HG02973 (cell line): Measurements from ENCODE around the gene ASTN2.
"Not testable (repeated sequence)": the region's sequence is repeated elsewhere in the genome, so short reads cannot be mapped to it uniquely, and the experiment has no call there.

Experiments used
- ATAC-seq: cut with Tn5 transposase; IDR thresholded peaks from one replicate; pipeline ENCODE4 v1.9.1; 2021; ENCODE audit warnings: moderate library complexity; ENCODE audit not compliant: unreplicated experiment

ASTN2 gene

DNA sequence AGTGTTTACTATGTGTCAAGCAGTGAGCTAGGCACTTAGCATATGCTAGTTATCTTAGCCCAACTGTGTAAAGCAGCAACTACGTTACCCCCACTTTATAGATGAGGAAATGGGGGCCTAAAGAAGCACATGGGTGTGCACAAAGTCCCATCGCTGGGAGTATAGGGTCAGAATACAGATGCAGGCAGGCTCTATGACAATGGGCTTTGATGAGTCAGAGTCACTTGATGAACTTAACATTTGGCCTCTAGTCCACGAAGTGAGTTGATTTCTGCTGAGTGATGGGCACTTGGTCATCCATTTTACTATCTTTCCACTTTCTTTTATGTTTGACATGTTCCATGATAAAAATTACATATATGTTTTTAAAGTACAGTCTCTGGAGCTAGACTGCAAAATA lies 523.4 kb downstream of the ASTN2 start:
- ATAC-seq, result no peak

DNA sequence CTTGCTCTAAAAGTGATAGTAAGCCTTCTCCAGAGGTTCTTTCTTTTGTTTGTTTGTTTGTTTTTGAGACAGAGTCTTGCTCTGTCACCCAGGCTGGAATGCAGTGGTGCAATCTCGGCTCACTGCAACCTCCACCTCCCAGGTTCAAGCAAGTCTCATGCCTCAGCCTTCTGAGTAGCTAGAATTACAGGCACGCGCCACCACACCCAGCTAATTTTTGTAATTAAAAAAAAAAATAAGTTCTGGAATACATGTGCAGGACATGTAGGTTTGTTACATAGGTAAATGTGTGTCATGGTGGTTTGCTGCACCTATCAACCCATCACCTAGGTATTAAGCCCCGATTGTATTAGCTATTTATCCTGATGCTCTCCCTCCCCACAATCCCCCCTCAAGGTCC lies 526.4 kb downstream of the ASTN2 start:
- not testable (repeated sequence) for ATAC-seq

DNA sequence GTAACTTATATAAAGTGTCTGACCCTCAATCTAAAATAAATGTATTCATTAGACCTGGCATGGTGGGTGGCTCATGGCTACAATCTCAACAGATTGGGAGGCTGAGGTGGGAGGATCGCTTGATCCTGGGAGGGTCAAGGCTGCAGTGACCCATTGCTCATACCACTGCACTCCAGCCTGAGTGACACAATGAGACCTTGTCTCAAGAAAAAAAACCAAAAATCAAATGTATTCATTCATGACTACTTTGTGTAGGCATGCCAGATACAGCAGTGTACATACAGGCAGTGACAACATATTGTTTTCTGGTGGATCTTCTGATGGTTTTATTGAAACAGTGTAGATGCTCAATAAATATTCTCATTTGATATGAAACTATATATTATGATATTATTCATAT lies 526.8 kb downstream of the ASTN2 start:
- ATAC-seq, result no peak

DNA sequence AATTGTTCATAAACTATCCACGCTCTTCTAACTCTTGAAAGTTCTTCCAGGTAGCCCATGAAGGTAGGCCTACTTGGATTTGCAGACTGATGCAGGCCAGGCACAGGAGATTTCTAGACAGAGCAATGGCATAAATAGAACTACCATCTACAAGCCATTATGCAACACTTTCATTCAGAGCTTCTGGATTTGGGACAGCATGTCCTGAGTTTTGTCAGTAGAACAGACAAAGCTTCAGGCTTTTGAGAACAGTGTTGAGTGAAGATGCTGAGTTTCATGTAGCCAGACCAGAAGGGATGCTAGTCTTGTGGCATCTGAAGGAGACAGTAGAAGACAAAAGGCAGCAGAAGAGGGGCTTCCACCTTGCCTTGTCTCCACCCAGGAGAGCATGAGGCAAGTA lies 531.2 kb downstream of the ASTN2 start:
- no peak for ATAC-seq

DNA sequence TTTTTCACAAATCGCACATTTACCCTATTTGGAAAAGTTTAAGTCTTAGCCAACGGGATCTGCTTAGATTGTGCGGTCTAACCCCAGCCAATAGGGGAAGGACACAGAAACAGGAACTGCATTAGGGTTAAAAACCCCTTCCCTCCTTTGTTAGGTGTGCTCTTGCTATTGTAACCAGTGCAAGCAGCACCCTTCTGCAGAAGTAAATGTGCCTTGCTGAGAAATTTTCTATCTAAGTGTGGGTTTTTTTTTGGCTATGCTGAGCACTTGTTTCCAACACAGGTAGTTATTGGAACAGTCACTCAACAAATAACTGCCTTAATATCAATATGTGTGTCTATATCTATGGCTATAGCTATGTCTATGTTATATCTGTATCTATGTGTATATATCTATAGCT lies 537.8 kb downstream of the ASTN2 start:
- no peak for ATAC-seq

DNA sequence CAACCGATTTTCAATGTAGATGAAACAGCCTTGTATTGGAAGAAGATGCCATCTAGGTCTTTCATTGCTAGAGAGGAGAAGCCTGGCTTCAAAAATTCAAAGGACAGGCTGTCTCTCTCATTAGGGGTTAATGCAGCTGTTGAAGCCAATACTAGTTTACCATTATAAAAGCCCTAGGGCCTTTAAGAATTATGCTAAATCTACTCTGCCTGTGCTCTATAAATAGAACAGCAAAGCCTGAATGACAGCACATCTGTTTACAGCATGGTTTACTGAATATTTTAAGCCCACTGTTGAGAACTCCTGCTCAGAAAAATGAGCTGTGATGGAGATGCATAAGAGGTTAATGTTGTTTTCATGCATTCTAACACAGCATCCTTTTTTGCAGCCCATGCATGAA lies 539.3 kb downstream of the ASTN2 start:
- ATAC-seq, result no peak

DNA sequence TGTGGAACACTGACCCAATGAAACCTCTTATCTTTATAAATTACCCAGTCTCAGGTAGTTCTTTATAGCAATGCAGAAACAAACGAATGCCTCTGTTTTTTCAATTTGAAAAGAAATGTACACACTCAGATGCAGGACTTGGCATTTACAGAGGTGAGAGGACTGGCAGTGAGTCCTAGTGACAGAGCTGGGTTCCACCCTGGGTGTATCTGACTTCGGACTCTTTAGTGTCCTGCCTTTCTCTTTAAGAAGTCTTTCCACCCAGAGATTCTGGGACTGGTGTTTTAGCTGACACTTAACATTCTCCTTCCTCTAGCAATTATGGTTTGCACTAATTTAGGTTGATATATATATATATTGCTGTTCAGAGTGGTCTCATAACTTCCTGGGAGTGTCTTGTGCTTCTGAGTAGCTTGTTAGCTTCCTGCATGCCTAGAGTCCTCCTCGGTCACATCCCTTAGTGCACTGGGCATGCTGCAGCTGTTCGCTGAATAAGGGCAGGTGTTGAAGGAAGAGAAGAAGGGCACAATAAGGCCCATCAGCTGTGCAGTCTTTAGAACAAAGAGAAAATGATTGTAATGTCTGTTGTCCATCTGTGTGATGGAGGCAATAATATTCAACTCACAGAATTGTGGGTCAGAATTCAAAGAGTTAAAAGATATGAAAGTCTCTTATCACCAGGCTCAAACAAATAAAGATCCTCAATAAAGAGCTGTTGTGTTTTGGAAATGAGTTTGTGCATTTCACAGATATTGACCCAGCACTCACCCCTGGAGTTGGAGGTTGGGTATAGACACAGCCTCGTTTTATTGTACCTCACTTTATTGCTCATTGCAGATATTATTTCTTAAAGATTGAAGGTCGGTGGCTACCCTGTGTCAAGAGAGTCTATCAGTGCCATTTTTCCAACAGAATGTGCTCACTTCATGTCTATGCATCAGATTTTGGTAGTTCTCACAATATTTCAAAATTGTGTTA lies 540.6 kb downstream of the ASTN2 start:
- no peak for ATAC-seq

DNA sequence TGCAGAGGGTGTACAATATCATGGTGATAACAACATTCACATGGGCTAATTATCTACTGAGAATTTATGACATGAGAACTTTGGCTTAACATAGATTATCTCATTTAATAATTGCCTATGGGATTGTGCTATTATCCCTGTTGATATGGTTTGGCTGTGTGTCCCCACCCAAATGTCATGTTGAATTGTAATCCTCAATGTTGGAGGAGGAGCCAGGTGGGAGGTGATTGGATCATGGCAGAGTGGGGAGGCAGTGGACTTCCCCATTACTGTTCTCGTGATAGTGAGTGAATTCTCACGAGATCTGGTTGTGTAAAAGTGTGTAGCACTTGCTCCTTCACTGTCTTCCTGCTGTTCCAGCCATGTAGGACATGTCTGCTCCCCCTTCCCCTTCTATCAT lies 541.4 kb downstream of the ASTN2 start:
- ATAC-seq, result no peak

DNA sequence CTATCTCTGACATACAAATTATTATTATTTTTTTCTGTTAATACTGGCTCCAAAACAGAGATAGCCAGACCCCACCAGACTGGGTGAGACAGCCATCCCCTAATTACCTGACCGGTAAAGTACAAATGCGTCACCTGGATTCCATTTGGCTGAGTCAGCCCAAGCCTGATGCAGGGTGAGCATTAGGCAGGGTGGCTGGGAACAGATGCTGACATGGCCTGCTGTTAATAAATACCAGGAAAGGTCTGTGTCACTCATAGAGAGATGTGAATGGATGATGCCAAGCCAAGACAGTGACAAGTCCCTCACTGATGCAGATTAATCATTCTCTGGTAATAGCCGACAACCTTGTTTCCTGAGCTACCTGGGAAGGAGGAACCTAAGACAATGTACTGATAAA lies 544.3 kb downstream of the ASTN2 start:
- no peak for ATAC-seq

DNA sequence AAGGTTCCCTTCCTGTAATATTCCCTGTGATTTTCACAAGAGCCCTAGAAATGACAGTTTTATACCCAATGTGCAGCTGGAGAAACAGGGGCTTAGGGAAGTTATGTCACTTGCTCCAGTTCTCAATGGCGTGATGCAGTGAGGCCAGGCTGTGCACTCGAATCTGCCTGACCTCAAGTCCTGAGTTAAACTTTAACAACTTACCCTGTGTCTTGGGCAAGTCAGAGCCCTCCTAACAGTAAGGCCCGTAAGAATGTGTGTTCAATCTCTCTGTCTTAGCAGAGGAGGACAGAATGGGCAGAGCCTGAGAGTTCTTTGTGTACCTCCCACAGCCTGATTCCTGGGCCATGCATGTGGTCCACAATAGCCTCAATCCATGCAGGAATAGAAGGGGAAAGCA lies 546.7 kb downstream of the ASTN2 start:
- no peak for ATAC-seq

DNA sequence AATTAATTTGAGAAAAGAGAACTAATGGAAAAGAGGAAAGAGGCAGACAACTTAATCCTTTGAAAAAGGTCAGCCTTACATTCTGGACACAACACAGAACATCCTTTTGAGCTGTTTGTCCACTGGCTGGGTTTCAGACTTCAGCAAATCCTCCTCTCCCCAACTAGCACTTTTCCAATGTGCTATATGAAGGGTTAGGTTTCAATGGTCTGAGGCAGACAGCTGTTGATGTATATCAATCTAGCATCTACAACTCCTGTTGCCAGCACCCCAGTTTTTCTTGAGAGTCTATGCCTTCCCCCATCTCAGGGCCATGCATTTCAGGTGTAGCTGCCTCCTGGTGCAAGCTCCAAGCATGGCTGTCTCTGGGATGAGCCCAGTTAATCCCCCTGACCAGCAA lies 553.5 kb downstream of the ASTN2 start:
- ATAC-seq, result no peak

DNA sequence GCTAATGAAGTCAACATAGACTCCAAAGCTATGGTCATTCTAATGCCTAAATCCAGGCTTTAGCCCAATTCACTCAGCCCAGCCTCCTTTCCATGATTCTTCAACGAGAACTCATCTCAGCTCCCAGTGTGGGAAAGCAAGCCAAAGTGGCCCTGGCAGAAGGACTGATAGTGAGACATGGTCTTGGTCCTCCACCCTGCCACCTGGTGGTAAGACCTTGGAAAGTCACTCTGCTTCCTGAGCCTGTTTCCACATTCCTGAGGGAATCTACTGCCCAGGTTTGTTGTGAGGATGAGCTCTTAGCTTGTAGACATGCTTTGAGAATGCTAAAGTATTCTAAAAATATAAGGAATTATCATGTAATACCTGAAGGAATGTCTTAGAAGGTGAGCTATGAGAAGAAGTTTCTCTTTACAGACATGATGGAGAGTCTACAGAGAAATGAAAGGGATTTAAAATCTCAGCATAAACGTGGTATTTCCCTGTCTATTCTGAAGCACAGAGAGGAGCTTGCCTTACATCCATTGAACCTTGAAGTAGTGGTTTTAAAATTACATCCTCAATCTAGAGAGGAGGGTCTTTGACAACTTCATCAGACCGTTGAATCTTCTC lies 554.2 kb downstream of the ASTN2 start:
- ATAC-seq, result peak; percentile 76

DNA sequence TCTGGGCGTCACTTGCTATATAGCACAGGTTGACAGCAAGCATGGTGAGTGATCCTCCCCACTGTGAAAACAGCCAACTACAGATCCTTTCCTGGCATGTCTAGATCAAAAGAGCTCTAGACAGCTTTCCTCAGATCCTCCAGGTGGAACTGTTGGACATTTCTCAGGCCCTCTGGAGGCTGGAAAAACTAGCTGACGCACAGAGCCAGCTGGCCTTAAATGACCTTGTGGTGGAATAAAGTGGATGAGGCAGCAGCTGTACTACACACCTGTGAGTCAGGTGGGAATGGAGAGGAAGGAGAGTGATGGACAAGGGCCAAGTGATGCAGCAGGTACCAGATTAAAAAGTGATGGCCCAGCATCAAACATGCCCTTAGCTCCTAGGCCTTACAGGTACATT lies 555.1 kb downstream of the ASTN2 start:
- ATAC-seq, result no peak

DNA sequence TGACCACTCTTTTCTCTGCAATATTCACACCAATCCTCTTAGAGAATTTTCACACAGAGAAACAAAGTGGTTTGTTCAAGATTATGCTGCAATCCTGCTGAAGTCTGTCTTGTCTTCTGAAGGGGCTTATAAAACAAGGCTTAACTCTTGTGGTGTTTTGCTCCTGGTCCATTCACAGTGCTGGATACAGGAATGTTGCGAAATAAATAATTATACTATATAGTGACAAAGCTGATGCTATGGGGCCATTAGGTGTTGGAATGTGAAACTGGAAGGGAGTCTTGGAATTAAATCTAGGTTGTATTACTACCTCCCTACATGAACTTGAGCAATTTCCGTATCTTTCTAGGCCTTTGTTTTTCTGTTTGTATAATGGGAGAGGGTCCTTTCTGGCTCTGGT lies 557.5 kb downstream of the ASTN2 start:
- ATAC-seq, result no peak

DNA sequence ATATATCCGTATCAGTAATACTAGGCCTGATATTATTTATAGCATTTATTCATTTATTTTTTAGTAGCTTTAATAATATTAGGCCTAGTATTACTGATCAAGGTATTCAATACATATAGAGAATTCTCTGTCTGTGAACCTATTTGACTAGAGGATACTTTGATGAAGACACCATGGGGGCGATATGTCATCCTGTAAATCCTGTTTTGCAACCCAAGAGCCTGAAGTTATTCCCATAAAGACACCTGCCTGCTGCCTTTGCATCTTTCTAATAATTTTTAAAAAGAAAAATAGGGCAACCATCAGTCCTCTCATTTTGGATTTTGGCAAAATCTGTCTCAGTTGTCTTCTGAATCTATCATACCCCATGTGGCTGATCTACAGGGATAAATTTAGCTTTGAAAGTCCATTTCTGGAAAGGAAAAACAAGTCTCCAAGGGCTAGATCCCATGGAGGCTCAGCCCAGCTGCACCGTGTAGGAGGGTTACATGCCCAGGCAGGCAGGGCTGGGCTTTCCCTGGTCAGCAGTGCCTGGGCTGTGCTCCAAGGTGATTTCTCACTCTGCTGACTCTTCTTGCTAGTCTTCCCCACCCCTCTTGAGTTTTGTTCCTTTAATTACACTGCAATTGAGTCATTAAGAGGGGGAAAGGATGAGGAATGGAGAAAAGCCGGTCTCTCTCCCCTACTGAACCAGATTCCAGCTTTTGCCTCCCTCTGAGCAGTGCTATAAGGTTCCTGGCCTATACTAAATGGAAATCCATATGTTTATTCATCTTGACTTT lies 558.8 kb downstream of the ASTN2 start:
- ATAC-seq, result no peak

DNA sequence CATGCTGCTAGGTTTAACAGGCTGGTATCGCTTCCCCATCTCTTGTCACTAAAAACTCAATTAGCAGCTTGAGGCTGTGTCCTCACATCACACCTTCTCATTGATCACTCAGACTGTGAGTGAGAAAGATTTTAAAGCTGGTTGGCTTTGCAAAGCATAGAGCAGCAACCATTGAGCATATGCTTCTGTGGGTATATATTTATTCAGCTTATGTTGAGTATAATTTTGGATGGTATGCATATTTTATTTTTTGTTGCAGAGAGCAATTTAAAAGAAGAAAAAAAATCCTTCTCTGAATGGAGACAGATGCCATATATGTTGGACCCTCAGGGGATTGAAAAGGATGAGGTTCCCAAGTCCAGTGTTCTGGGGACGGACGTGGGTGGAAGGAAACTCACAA lies 565.1 kb downstream of the ASTN2 start:
- ATAC-seq, result no peak

DNA sequence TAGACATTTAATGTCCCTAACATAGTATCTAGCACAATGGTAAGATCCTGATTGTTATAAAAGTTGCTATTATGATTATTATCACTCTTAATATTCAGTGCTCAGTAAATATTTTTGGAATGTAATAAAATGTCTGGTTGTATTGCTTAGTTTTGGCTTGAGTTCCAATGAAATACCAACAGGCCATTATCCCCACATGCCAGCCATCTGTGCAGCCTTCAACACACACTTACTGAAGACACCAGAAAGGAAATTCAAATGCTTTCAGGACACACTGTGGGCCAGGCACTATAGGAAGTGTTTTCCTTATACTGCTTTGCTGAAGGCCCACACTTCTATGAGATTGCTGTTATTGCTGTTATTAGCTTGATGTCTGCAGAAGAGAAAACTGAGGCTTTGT lies 570.2 kb downstream of the ASTN2 start:
- ATAC-seq, result no peak

DNA sequence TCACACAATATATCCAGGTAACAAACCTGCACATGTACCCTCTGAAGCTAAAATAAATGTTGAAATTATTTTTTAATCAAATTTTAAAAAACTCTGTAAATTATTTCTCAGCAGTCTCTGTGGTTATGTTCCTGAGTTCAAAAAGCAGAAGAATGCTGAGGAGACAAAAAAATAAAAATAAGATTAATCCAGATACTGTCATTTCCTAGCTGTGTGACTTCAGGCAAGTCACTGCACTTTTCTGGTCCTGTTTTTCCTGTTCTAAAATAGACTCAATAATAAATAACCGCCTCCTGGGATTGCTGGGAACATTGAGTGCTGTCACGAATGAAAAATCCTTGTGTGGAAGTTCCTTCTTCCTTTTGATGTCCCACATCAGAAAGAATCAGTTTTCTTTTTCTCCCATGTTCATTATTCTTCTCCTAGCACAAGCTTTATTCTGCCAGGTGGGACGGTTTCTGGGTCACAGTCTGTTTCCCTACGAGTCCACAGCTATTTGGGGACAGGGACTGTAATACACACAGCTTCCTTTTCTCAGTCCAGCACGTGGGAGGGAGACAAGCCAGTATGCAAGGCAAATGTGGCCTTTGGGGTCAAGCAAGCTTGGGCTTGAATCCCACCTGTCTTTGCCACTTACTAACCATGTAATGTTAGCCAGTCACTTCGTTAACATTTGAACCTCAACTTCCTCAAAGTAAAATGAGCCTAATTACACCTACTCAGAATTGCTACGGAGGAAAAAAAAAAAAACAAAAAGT lies 570.8 kb downstream of the ASTN2 start:
- no peak for ATAC-seq

DNA sequence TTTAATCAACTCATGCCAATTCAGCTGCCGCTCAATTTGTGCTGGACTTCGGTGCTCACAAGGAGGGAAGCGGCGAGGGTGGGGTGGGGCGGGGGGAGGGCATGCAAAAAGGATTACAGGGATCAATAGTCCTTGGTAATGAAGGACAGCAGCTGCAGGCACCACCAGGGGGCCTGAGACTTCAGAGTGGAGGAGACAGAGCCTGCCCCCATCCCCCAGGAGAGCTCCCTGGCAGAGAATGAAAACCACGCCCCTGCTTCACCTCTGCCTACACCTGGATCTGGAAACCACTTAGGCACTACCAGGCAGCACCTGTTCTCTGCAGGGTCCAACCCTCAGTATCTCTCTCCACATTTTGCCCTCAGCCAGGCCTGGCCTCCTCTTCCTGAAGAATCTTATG lies 572.2 kb downstream of the ASTN2 start:
- no peak for ATAC-seq

DNA sequence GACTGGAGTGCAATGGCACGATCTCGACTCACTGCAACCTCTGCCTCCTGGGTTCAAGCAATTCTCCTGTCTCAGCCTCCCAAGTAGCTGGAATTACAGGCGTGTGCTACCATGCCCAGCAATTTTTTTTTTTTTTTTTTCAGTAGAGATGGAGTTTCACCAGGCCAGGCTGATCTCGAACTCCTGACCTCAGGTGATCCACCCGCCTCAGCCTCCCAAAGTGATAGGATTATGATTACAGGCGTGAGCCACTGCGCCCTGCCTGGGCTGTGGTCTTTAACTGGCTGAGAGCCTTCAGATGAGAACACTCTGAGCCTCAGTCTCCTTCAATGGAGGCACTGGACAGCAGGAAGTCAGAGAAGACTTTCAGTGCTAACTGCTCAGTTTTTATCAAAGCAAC lies 576.4 kb downstream of the ASTN2 start:
- ATAC-seq, result not testable (repeated sequence)
